Measurements from ENCODE around the gene NUBPL.
"Not testable (repeated sequence)": the region's sequence is repeated elsewhere in the genome, so short reads cannot be mapped to it uniquely, and the experiment has no call there.

NUBPL gene

GRCh38 chr14:31678421-31679249 lies 117.4 kb downstream of the NUBPL start:
- no peak for DNase-seq

- DNase-seq = no peak
Observed at GRCh38 chr14:31682768-31683167, 121.6 kb downstream of the NUBPL start.

GRCh38 chr14:31687726-31688125 lies 126.5 kb downstream of the NUBPL start:
- DNase-seq = no peak

- DNase-seq = no peak
Observed at GRCh38 chr14:31690056-31690455, 128.9 kb downstream of the NUBPL start.

- DNase-seq = no peak
Observed at GRCh38 chr14:31692376-31692781, 131.2 kb downstream of the NUBPL start.

GRCh38 chr14:31696378-31696777 lies 135.2 kb downstream of the NUBPL start:
- DNase-seq = no peak

GRCh38 chr14:31699809-31700208 lies 138.6 kb downstream of the NUBPL start:
- no peak for DNase-seq

GRCh38 chr14:31700282-31701074 lies 139.3 kb downstream of the NUBPL start:
- DNase-seq = no peak

- DNase-seq = no peak
Observed at GRCh38 chr14:31702130-31702529, 140.9 kb downstream of the NUBPL start.

- no peak for DNase-seq
Observed at GRCh38 chr14:31703056-31703455, 141.9 kb downstream of the NUBPL start.

GRCh38 chr14:31705731-31706130 lies 144.5 kb downstream of the NUBPL start:
- no peak for DNase-seq

GRCh38 chr14:31708661-31709060 lies 147.5 kb downstream of the NUBPL start:
- not testable (repeated sequence) for DNase-seq

GRCh38 chr14:31712244-31713127 lies 151.3 kb downstream of the NUBPL start:
- no peak for DNase-seq

GRCh38 chr14:31716208-31716607 lies 155.0 kb downstream of the NUBPL start:
- no peak for DNase-seq

GRCh38 chr14:31717294-31718085 lies 156.3 kb downstream of the NUBPL start:
- DNase-seq = peak; percentile 29

- no peak for DNase-seq
Observed at GRCh38 chr14:31718585-31718984, 157.4 kb downstream of the NUBPL start.

GRCh38 chr14:31718985-31719384 lies 157.8 kb downstream of the NUBPL start:
- no peak for DNase-seq

GRCh38 chr14:31726337-31726736 lies 165.1 kb downstream of the NUBPL start:
- no peak for DNase-seq

GRCh38 chr14:31727797-31728196 lies 166.6 kb downstream of the NUBPL start:
- no peak for DNase-seq

- no peak for DNase-seq
Observed at GRCh38 chr14:31740688-31741087, 179.5 kb downstream of the NUBPL start.

- no peak for DNase-seq
Observed at GRCh38 chr14:31745741-31746140, 184.5 kb downstream of the NUBPL start.

GRCh38 chr14:31746326-31746725 lies 185.1 kb downstream of the NUBPL start:
- no peak for DNase-seq
